Endodermal cell (in vitro differentiated cells): Measurements from ENCODE around the gene CYTH2. TPM values are rescaled to one million over a fixed set of nuclear protein-coding genes. Genes with fewer than 3 reads are reported as not detected.

Experiments used
- DNase-seq: peaks from one replicate; pipeline ENCODE4 v3.0.0-alpha.2; 2017
- H3K27ac ChIP-seq: 2 replicates; pipeline ENCODE4 v1.5.1; 2013; ENCODE audit warnings: mild to moderate bottlenecking, low read depth, low read length, moderate library complexity
- H3K27me3 ChIP-seq: 2 replicates; pipeline ENCODE4 v1.6.1; 2013; ENCODE audit warnings: mild to moderate bottlenecking, low read length, moderate library complexity; ENCODE audit not compliant: insufficient read depth, control insufficient read depth, poor library complexity, severe bottlenecking
- H3K36me3 ChIP-seq: 2 replicates; pipeline ENCODE4 v1.7.0; 2013; ENCODE audit warnings: mild to moderate bottlenecking, low read length, moderate library complexity; ENCODE audit not compliant: control insufficient read depth, insufficient read depth
- H3K4me1 ChIP-seq: one replicate; pipeline ENCODE4 v1.7.0; 2013; ENCODE audit warnings: low read length; ENCODE audit not compliant: control insufficient read depth, insufficient read depth
- H3K4me3 ChIP-seq: 2 replicates; pipeline ENCODE4 v1.5.1; 2013; ENCODE audit warnings: mild to moderate bottlenecking, low read length, moderate library complexity
- H3K9ac ChIP-seq: 2 replicates; pipeline ENCODE4 v1.6.1; 2013; ENCODE audit warnings: mild to moderate bottlenecking, low read length, moderate library complexity; ENCODE audit not compliant: poor library complexity, severe bottlenecking; ENCODE audit errors: extremely low read depth
- H3K9me3 ChIP-seq: 2 replicates; pipeline ENCODE4 v1.6.1; 2013; ENCODE audit warnings: mild to moderate bottlenecking, low read length, moderate library complexity; ENCODE audit not compliant: control insufficient read depth
- H3K27ac Mint-ChIP-seq: 2 replicates; pipeline ENCODE4 v1.8.0; 2020; ENCODE audit warnings: mixed read lengths
- H3K27me3 Mint-ChIP-seq: 2 replicates; pipeline ENCODE4 v1.8.0; 2021; ENCODE audit warnings: mild to moderate bottlenecking, mixed read lengths; ENCODE audit not compliant: insufficient read depth
- H3K36me3 Mint-ChIP-seq: 2 replicates; pipeline ENCODE4 v1.8.0; 2020; ENCODE audit warnings: low read depth, mixed read lengths
- H3K4me1 Mint-ChIP-seq: 2 replicates; pipeline ENCODE4 v1.8.0; 2020; ENCODE audit warnings: mixed read lengths
- H3K4me3 Mint-ChIP-seq: 2 replicates; pipeline ENCODE4 v1.8.0; 2020; ENCODE audit warnings: mild to moderate bottlenecking, moderate library complexity, mixed read lengths
- H3K9me3 Mint-ChIP-seq: 2 replicates; pipeline ENCODE4 v1.8.0; 2020; ENCODE audit warnings: mild to moderate bottlenecking, mixed read lengths
- CTCF ChIP-seq: fragments of 200-600 bp; sonication (generic); conservative IDR thresholded peaks from 2 replicates; pipeline ENCODE4 v1.5.0; 2021; ENCODE audit warnings: antibody characterized with exemption, mild to moderate bottlenecking
- WGBS, 2 experiments: methylation state at CpG; one replicate each; pipeline versions ENCODE4 v1.1.5 to v1.1.7; 2013; ENCODE audit warnings: missing lambda C conversion rate in 2 of 2, mixed read lengths in 1 of 2; ENCODE audit not compliant: insufficient coverage in 1 of 2, insufficient read length in 1 of 2; 5-methylcytosine and 5-hydroxymethylcytosine counted together
- total RNA-seq, 2 donors: library from RNA; stranded (reverse); fragmentation: NEBNext Ultra II Directional in 1 of 2; extraction: Animal tissue kit (Norgen Biotek cat#: 25700) in 1 of 2; gene quantifications; 2 replicates in 1 of 2; 3 replicates in 1 of 2; pipeline ENCODE4 v1.2.1, GENCODE V29; 2021

CYTH2 gene
- total RNA-seq, 2 donors from 2014 or later: 106 to 133 TPM

DNA sequence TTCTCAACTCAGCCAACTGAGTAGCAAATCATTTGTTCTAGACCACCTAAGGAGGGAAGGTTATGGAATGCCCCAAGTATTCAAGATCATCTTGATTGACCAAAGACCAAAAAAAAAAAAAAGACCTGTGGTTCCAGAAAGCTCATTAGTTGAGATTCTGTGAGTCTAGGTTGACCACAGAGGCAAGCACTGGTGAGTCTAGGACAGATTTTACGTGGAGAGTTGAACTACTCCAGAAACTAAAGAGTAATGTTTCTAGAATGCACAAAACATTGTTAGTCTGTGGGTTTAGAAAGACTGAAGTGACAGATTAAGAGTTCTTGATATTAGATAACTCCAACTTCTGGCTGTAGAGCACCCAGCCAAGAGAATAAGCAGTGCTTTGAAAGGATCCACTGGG is 4.0 kb upstream of the CYTH2 start:
- Histone ChIP-seq H3K4me3 (no peak overlapping the region), H3K36me3 (peaks cover 6% of the 10 kb centered on the region), H3K9ac (no peak overlapping the region), H3K27me3 (no peaks in the 10 kb centered on the region), H3K27ac (no peak overlapping the region), H3K4me1 (peaks cover under 1% of the 10 kb centered on the region), H3K9me3 (no peaks in the 10 kb centered on the region)
- no peak overlapping the region for H3K4me3 Mint-ChIP-seq
- H3K9me3 Mint-ChIP-seq: no peaks in the 10 kb centered on the region
- no peak overlapping the region for H3K27ac Mint-ChIP-seq
- H3K4me1 Mint-ChIP-seq: no peaks in the 10 kb centered on the region
- DNase-seq: no peak
- no peak for TF ChIP-seq CTCF
- H3K36me3 Mint-ChIP-seq: peaks cover 10% of the 10 kb centered on the region
- WGBS, 2 experiments: 100% methylated on average over 1 of the region's 1 CpG
- peaks cover 16% of the 10 kb centered on the region for H3K27me3 Mint-ChIP-seq

- Mint-ChIP-seq H3K4me3 (no peak overlapping the region), H3K27ac (no peak overlapping the region), H3K36me3 (peaks cover 23% of the 10 kb centered on the region), H3K27me3 (peaks cover 16% of the 10 kb centered on the region), H3K9me3 (no peaks in the 10 kb centered on the region), H3K4me1 (no peaks in the 10 kb centered on the region)
- no peak overlapping the region for H3K4me3 ChIP-seq
- H3K9ac ChIP-seq: no peak overlapping the region
- H3K27ac ChIP-seq: no peak overlapping the region
- peaks cover 4% of the 10 kb centered on the region for H3K4me1 ChIP-seq
- 86 to 94% methylated on average over 14 to 16 of the region's 16 CpGs for WGBS, 2 experiments
- peaks cover 18% of the 10 kb centered on the region for H3K36me3 ChIP-seq
- H3K9me3 ChIP-seq: no peaks in the 10 kb centered on the region
- H3K27me3 ChIP-seq: no peaks in the 10 kb centered on the region
- DNase-seq: no peak
- TF ChIP-seq CTCF: peak; percentile 16
These were observed 2.4 kb upstream of the CYTH2 start for GRCh38 chr19:48466561-48467325.

GRCh38 chr19:48468772-48469288 is 339 bp upstream of the CYTH2 start:
- peak; percentile 100 for DNase-seq
- peaks cover 4% of the 10 kb centered on the region for H3K4me1 ChIP-seq
- Mint-ChIP-seq H3K4me1 (no peaks in the 10 kb centered on the region), H3K9me3 (no peaks in the 10 kb centered on the region), H3K36me3 (peaks cover 34% of the 10 kb centered on the region), H3K27ac (peak overlapping the region; percentile 97), H3K4me3 (peak overlapping the region; percentile 74), H3K27me3 (peaks cover 16% of the 10 kb centered on the region)
- H3K4me3 ChIP-seq: peak overlapping the region; percentile 94
- peak overlapping the region; percentile 99 for H3K27ac ChIP-seq
- peak overlapping the region; percentile 99 for H3K9ac ChIP-seq
- peaks cover 38% of the 10 kb centered on the region for H3K36me3 ChIP-seq
- no peaks in the 10 kb centered on the region for H3K9me3 ChIP-seq
- H3K27me3 ChIP-seq: no peaks in the 10 kb centered on the region
- WGBS, 2 experiments: 0 to 2% methylated on average over 17 to 36 of the region's 36 CpGs
- TF ChIP-seq CTCF: no peak
